HG03025 (cell line): Measurements from ENCODE around the gene NYAP1.
"Not testable (repeated sequence)": the region's sequence is repeated elsewhere in the genome, so short reads cannot be mapped to it uniquely, and the experiment has no call there.

Source experiments
- ATAC-seq: cut with Tn5 transposase; IDR thresholded peaks from one replicate; pipeline ENCODE4 v1.9.1; 2021; ENCODE audit warnings: mild to moderate bottlenecking, moderate library complexity; ENCODE audit not compliant: unreplicated experiment, low FRiP score

NYAP1 gene

DNA sequence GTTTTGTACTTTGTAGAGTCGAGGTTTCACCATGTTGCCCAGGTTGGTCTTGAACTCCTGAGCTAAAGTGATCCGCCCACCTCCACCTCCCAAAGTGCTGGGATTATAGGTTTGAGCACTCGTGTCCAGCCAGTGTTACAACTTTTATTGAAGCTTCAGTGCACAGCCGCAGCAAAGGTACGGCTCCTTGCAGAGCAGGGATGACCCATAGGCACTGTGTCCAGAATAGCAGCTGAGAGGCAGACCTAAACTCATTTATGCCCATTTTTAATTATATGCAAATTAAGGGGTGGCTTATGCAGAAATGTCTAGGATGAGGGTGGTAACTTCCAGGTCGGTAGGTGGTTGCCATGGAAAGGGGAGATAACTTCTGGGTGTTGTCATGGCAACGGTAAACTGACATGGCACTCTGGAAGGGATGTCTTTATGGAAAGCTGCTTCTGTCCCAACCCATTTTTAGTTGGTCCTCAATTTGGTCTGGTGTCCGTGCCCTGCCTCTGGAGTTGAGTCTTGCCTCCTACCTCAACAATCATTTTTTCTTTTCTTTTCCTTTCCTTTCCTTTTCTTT is 22.7 kb downstream of the NYAP1 start:
- no peak for ATAC-seq

DNA sequence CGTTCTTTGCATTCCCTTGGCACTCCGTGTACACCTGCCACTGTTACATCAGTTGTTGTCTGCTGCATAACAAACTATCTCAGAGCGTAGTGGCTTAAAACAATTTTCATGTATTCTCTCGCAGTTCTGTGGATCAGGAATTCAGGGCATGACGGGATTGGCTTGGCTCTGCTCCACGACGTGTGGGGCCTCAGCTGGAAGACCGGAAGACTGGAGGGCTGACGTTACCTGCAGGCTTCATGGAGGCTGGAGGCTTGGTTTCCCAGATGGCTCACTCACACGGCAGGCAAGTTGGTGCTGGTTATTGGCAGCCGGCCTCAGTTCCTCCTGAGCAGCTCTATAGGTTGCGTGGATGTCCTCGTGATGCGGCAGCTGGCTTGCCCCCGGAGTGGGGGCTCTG is 25.5 kb downstream of the NYAP1 start:
- ATAC-seq: no peak

DNA sequence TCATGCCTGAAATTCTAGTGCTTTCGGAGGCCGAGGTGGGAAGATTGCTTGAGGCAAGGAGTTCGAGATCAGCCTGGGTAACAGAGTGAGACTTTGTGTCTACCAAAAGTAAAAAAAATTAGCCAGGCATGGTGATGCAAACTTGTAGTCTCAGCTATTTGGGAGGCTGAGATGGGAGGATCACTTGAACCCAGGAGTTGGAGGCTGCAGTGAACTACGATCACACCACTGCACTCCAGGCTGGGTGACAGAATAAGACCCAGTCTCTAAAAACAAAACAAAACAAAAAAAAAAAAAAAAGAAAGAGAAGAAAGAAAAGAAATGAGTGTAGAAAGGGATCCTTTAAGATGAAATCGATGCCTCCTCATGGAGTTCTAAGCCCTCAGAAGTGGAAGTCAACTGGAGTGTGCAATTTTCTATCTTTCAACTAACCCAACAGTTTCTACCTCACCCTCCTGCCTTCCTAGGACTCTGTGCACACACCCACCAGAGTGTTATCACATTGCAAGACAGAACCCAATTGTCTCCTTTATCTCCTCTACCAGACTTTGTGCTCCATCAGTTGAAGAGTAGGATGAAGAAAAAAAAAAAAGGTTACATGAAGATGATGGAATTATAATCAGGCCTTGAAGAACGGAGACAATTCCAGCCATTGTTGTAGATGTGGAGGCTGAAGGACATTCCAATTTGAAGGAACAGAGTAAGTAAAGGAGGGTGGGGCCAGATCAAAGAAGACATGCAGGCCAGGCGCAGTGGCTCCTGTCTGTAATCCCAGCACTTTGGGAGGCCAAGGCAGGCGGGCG is 26.9 kb downstream of the NYAP1 start:
- no peak for ATAC-seq

DNA sequence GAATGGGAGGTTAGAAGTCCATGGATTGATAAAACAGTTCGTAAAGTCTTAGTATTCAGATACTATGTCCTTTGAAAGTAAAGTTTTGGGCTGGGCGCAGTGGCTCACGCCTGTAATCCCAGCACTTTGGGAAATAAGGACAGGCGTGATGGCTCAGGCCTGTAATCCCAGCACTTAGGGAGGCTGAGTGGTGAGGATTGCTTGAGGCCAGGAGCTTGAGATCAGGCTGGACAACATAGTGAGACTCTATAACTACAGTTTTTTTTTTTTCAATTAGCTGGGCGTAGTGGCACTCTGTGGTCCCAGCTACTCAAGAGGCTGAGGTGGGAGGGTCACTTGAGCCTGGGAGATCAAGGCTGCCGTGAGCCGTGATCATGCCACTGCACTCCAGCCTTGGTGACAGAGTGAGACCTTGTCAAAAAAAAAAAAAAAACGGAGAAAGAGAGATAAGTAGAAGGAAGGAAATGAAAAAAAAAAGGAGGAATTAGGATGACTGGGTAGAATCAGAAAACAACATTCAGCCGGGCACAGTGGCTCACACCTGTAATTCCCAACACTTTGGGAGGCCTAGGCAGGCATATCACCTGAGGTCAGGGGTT is 29.6 kb downstream of the NYAP1 start:
- no peak for ATAC-seq

DNA sequence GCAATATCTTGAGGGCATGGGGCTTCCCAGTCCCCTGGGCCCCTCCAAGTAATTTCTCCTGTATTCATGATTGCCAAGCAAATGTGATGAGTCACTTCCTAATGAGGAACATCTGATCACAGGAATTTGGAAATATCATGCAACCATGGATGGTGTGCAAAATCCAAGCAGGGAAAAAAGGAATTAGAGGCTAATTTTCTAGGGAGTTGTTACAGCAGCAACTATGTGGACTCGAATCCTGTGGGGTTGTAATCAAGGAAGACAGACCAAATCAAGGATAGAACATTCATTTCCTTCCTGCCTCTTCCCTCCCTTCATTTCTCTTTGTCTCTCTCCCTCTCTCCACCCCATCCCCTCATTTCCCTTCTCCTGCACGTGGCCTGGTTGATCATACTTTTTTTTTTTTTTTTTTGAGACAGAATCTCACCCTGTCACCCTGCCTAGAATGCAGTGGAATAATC is 31.4 kb downstream of the NYAP1 start:
- no peak for ATAC-seq

DNA sequence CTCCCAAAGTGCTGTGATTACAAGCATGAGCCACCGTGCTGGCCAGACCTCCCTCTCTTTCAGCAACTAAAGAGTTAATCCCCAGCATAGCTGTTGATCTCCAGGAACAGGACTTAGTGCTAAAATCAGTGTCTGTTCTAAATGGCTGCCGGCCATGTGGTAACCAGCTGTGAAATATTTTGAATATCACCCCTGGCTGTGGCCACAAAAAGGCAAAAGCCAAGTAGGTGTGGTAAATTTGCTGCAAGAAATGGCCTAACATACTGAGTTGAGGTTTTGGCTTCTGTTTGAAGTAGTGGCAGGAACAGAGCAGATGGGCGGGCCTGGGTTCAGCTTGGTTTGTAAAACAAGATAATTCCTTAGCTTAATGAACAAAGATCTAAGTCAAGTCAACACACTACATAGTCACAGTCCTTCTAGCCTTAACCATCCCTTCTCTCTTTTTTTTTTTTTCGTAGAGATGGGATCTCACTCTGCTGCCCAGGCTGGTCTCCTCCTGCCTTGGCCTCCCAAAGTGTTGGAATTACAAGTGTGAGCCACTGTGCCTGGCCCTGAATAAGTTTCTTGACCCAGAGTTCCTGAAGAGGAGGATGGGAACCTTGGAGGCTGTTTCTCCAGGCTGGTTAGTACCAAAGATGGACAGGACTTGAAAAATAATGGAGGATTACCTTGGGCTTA is 32.5 kb downstream of the NYAP1 start:
- ATAC-seq: no peak

DNA sequence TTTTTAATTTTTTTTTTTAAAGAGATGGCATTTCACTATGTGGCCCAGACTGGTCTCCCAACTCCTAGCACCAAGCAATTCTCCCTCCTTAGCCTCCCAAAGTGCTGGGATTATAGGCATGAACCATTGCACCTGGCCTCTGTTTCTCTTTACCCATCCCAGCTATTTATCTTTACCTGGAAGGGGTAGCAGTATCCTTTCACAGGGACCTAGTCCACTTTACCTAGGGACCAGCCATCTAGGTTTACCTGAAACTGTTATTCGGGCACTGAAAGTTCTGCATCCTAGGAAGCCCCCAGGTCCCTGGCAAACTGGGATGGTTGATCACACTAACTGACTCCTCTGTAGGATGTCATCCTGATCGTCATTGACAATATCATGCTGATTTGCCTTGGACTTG is 33.6 kb downstream of the NYAP1 start:
- ATAC-seq: no peak

DNA sequence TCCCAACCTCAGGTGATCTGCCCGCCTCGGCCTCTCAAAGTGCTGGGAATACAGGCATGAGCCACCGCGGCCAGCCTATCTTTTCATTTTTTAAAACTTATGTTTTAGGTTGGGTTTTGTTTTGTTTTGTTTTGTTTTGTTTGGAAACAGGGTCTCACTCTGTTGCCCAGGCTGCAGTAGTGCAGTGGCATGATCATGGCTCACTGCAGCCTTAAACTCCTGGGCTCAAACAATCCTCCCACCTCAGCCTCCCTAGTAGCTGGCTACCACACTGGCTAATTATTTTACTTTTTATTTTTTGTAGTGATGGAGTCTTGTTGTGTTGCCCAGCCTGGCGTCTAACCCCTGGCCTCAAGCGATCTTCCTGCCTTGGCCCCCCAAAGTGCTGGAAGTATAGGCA is 35.9 kb downstream of the NYAP1 start:
- ATAC-seq: no peak

DNA sequence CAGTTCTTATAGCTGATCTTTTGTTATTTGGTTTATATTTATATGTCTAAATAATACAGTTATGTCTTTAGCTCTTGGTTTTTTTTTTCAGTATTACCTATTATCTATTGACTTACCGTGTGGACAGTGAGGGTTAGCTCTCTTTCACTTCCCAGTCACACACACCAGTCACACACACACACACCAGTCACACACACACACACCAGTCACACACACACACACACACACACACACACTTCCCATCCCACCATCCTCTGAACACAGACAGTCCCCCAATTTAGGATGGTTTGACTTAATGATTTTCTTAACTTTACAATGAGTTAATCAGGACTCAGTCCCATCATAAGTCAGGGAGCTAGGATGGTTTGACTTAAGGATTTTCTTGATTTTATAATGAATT is 36.4 kb downstream of the NYAP1 start:
- ATAC-seq: no peak

DNA sequence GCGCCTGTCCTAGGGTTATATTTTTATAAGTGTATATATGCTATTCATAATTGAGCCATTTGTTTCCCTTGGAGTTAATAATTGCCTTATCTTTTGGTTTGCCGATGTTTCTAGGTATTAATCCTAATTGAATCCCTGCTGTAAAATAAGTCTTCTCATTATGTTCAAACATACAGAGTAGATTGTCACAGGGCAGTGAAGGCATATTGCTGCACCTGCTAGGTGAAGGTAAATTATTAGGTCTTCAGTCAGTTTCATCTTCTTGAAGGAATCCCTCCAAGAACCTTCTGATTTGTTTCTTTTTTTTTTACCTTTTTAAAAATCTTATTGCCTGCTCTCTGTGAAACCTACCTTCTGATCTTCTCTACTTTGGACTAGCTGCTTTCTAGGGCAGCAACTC is 37.3 kb downstream of the NYAP1 start:
- no peak for ATAC-seq

DNA sequence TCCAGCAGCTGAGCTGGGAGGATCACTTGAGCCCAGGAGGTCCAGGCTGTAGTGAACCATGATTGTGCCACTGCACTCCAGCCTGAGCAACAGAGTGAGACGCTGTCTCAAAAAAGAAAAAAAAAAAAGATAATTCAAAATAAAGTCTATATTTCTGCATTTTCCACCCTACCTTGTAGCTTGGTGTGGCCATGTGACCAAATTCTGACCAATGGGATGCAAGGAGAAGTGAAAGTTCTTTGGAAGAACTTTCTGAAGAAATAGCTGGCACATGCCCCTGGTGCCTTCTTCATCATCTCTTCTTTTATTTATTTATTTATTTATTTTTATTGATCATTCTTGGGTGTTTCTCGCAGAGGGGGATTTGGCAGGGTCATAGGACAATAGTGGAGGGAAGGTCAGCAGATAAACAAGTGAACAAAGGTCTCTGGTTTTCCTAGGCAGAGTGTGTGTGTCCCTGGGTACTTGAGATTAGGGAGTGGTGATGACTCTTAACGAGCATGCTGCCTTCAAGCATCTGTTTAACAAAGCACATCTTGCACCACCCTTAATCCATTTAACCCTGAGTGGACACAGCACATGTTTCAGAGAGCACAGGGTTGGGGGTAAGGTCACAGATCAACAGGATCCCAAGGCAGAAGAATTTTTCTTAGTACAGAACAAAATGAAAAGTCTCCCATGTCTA is 38.3 kb downstream of the NYAP1 start:
- not testable (repeated sequence) for ATAC-seq

DNA sequence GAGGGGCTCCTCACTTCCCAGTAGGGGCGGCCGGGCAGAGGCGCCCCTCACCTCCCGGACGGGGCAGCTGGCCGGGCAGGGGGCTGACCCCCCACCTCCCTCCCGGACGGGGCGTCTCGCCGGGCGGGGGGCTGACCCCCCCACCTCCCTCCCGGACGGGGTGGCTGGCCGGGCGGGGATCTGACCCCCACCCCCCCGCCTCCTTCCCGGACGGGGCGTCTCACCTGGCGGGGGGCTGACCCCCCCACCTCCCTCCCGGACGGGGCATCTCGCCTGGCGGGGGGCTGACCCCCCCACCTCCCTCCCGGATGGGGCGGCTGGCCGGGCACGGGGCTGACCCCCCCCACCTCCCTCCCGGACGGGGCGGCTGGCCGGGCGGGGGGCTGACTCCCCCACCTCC is 39.5 kb downstream of the NYAP1 start:
- not testable (repeated sequence) for ATAC-seq

DNA sequence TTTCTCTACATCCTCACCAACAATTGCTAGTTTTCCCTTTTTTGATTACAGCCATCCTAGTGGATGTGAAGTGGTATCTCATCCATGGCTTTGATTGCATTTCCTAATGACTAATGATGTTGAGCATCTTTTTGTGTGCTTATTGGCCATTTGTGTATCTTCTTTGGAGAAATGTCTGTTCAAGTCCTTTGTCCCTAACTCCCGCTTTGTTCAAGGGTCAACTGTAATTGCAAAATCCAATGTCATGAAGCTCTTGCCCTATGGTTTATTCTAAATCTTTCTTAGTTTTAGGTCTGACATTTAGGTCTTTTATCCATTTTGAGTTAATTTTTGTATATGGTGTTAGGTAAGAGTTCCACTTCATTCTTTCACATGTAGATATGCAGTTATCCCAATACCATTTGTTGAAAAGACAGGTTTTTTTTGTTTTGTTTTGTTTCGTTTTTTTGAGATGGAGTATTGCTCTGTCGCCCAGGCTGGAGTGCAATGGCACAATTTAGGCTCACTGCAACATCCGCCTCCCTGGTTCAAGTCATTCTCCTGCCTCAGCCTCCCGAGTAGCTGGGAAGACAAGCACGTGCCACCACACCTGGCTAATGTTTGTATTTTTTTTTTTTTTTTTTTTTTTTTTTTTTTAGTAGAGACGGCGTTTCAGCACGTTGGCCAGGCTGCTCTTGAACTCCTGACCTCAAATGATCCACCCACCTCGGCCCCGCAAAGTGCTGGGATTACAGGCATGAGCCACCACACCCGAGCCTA is 44.6 kb downstream of the NYAP1 start:
- ATAC-seq: not testable (repeated sequence)

DNA sequence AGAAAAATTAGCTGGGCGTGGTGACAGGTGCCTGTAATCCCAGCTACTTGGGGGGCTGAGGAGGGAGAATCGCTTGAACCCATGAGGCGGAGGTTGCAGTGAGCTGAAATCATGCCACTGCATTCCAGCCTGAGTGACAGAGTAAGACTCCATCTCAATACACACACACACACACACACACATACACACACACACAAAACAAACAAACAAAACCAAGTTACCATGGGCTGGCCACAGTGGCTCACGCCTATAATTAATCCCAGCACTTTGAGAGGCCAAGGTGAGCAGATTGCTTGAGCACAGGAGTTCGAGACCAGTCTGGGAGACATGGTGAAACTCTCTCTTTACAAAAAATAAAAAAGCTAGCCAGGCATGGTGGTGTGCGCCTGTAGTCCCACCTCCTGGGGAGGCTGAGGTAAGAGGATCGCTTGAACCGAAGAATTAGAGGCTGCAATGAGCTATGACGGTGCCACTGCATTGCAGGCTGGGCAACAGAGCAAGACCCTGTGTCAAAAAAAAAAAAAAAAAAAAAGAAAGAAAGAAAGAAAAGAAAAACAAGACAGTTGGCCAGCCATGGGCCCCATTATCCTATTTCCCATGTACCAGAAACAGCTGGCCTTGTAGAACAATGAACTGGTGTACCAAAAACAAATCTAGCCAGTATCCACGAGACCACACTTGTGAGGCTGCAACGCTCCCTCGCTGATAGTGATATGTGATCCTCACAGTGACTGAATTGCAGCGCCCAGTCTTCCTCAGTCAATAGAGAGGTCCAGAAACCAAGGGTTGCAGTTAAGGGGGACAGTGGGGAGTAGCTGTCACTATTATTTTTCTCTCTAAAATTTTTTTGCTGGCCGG is 48.7 kb downstream of the NYAP1 start:
- no peak for ATAC-seq

DNA sequence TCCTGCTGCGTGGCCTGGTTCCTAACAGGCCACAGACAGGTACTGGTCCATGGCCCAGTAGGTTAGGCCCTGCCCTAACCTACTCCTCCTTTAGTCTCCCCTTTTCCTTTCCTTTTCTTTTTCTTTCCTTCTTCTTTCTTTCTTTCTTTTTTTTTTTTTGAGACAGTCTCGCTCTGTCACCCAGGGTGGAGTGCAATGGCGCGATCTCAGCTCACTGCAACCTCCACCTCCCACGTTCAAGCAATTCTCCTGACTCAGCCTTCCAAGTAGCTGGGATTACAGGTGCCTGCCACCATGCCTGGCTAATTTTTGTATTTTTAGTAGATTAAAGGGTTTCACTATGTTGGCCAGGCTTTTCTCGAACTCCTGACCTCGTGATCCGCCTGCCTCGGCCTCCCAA is 52.3 kb downstream of the NYAP1 start:
- ATAC-seq: not testable (repeated sequence)

DNA sequence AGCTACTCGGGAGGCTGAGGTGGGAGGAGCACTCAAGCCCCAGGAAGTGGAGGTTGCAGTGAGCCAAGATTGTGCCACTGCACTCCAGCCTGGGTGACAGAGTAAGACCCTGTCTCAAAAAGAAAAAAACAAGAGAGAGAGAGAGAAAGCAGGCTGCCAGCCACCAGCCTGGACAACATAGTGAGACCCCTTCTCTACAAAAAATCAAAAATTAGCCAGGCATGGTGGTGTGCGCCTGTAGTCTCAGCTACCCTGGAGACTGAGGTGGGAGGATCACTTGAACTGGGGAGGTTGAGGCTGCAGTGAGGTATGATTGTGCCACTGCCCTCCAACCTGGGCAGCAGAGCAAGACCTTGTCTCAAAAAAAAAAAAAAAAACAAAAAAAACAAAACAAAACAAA is 53.0 kb downstream of the NYAP1 start:
- not testable (repeated sequence) for ATAC-seq

DNA sequence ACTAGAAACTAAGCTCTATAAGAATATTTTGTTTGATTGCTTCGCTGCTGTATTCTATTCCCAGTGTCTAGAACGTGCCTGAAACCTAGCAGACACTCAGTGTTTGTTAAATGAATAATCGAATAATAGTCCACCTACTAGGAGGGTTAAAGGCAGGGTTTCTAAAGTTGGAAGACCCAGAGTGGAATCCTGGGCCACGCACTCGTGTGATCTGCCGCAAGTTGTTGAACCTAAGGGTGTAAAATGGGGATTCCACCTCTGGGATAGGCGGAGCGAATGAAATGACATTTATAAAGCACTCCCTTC is 54.6 kb downstream of the NYAP1 start:
- ATAC-seq: no peak

DNA sequence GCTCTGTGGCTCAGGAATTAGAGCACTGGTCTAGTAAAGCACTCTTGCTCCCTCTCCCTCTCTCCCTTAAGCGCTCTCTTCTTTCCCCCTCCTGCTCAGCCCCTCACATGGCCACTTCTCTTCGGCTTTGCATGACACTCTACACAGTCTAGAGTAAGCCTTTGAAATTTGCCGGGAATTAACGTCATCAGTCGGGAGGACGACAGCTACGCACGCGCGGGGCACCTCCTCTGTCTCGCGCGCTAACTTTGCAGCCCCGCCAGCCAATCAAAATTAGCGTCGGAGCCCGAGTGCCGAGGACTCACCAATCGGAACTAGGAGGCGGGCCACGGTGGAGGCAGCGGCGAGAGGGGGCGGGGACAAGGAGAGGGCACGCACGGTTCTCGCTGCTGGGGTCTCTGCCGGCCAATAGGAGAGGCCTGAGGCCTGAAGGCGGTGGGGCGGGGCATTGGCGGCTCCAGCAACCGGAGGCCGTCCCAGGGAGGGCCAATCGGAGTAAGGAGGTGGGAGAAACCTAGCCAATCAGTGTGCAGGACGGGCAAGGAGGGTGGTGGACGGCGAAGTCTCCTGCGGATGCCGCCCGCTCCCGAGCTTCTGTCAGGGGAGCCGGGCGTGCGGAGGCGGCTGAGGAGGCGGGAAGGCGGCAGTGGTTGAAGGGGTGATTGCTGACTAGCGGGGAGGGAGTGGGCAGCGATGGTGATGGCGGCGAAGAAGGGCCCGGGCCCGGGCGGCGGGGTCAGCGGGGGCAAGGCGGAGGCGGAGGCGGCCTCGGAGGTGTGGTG is 55.1 kb downstream of the NYAP1 start, which contains the start of gene AGFG2:
Gene AGFG2 (plus strand): TSS at position 550 of the 782 bp plus-strand sequence. CDS start 144 bp downstream, at position 694.
- peak; percentile 96 for ATAC-seq
